IMR-90 (cell line): ENCODE results near the gene PIKFYVE. TPM values are rescaled to one million over a fixed set of nuclear protein-coding genes. Genes with fewer than 3 reads are reported as not detected.

ENCODE experiments used
- ATAC-seq: fragments of 200-7000 bp; cut with Tn5 transposase; 2 replicates; pipeline ENCODE4 v1.9.1; 2020; ENCODE audit warnings: low read depth, mild to moderate bottlenecking, moderate library complexity
- BruUV-seq: library from RNA; stranded (reverse); fragments of 400-500 nt; replicated peaks from 2 replicates; lab custom pipeline; 2021; lab: Mats Ljungman, UMichigan
- CTCF ChIA-PET: fragments of 300-600 bp; formaldehyde crosslinking; extraction: SDS; loops from one replicate; lab custom pipeline; 2021; ENCODE audit warnings: antibody characterized with exemption; lab: Yijun Ruan, JAX
- POLR2A ChIA-PET: fragments of 300-600 bp; sonication (Branson Sonifier 250); formaldehyde crosslinking; loops from one replicate; lab custom pipeline; 2022; ENCODE audit warnings: antibody characterized with exemption; ENCODE audit not compliant: unreplicated experiment; lab: Charles Lee
- DNase-seq: peaks from one replicate; pipeline ENCODE4 v3.0.0; 2013
- H2AFZ ChIP-seq: replicated peaks from 2 replicates; pipeline ENCODE3; 2013; ENCODE audit warnings: low read length, mild to moderate bottlenecking; ENCODE audit not compliant: poor library complexity
- H2AK5ac ChIP-seq: 2 replicates; pipeline ENCODE4 v1.6.1; 2013; ENCODE audit warnings: low read depth, low read length, inconsistent platforms
- H2AK9ac ChIP-seq: replicated peaks from 2 replicates; pipeline ENCODE3; 2013; ENCODE audit warnings: mild to moderate bottlenecking, low read depth, low read length, moderate library complexity; ENCODE audit not compliant: poor library complexity
- H2BK120ac ChIP-seq: 2 replicates; pipeline ENCODE4 v1.6.1; 2013; ENCODE audit warnings: low read depth, low read length, inconsistent platforms
- H2BK15ac ChIP-seq: 3 replicates; pipeline ENCODE4 v1.6.1; 2013; ENCODE audit warnings: low read depth, low read length, inconsistent platforms
- H2BK20ac ChIP-seq: 2 replicates; pipeline ENCODE4 v1.6.1; 2013; ENCODE audit warnings: low read depth, mild to moderate bottlenecking, inconsistent platforms, low read length, moderate library complexity
- H2BK5ac ChIP-seq: 2 replicates; pipeline ENCODE4 v1.6.1; 2013; ENCODE audit warnings: mild to moderate bottlenecking, low read depth, low read length, inconsistent platforms; ENCODE audit not compliant: poor library complexity, severe bottlenecking
- H3K14ac ChIP-seq: replicated peaks from 2 replicates; pipeline ENCODE4 v1.6.1; 2013; ENCODE audit warnings: low read depth, low read length, inconsistent platforms
- H3K18ac ChIP-seq: 2 replicates; pipeline ENCODE4 v1.6.1; 2013; ENCODE audit warnings: low read depth, low read length, control low read depth
- H3K23ac ChIP-seq: 2 replicates; pipeline ENCODE4 v1.6.1; 2013; ENCODE audit warnings: low read depth, low read length, inconsistent platforms
- H3K27ac ChIP-seq: 2 replicates; pipeline ENCODE4 v1.5.1; 2013; ENCODE audit warnings: mild to moderate bottlenecking, control low read depth, low read length; ENCODE audit not compliant: insufficient read depth
- H3K27me3 ChIP-seq: 2 replicates; pipeline ENCODE4 v1.6.1; 2013; ENCODE audit warnings: low read length; ENCODE audit not compliant: control insufficient read depth, insufficient read depth
- H3K36me3 ChIP-seq: 2 replicates; pipeline ENCODE4 v1.6.1; 2013; ENCODE audit warnings: low read length, mixed read lengths; ENCODE audit not compliant: control insufficient read depth, insufficient read depth
- H3K4ac ChIP-seq: 2 replicates; pipeline ENCODE4 v1.6.1; 2013; ENCODE audit warnings: low read depth, low read length, inconsistent platforms
- H3K4me1 ChIP-seq: 2 replicates; pipeline ENCODE4 v1.6.1; 2013; ENCODE audit warnings: low read length, mixed read lengths; ENCODE audit not compliant: control insufficient read depth, insufficient read depth
- H3K4me2 ChIP-seq: 2 replicates; pipeline ENCODE4 v1.6.1; 2013; ENCODE audit warnings: low read depth, mild to moderate bottlenecking, control low read depth, low read length, moderate library complexity
- H3K4me3 ChIP-seq: 2 replicates; pipeline ENCODE4 v1.5.1; 2013; ENCODE audit warnings: low read depth, mild to moderate bottlenecking, control low read depth, low read length, moderate library complexity; ENCODE audit not compliant: insufficient read depth
- H3K56ac ChIP-seq: 2 replicates; pipeline ENCODE4 v1.6.1; 2013; ENCODE audit warnings: low read length, inconsistent platforms; ENCODE audit not compliant: insufficient read depth; ENCODE audit errors: extremely low read depth
- H3K79me1 ChIP-seq, 2 experiments: 2 replicates each; pipeline ENCODE4 v1.6.1; 2013; ENCODE audit warnings: low read length in 2 of 2, inconsistent platforms in 1 of 2, low read depth in 1 of 2
- H3K9ac ChIP-seq: 2 replicates; pipeline ENCODE4 v1.6.1; 2013; ENCODE audit warnings: low read depth, low read length, control low read depth
- H3K9me1 ChIP-seq: 2 replicates; pipeline ENCODE4 v1.6.1; 2013; ENCODE audit warnings: low read length, inconsistent platforms; ENCODE audit not compliant: insufficient read depth
- H3K9me3 ChIP-seq: 2 replicates; pipeline ENCODE4 v1.6.1; 2013; ENCODE audit warnings: low read length; ENCODE audit not compliant: control insufficient read depth, insufficient read depth
- H4K20me1 ChIP-seq: 2 replicates; pipeline ENCODE4 v1.6.1; 2013; ENCODE audit warnings: low read length, inconsistent platforms; ENCODE audit not compliant: insufficient read depth
- H4K5ac ChIP-seq: 2 replicates; pipeline ENCODE4 v1.6.1; 2013; ENCODE audit warnings: mild to moderate bottlenecking, low read depth, low read length, control low read depth
- H4K8ac ChIP-seq, 2 experiments: 2 replicates each; pipeline ENCODE4 v1.6.1; 2013; ENCODE audit warnings: low read depth in 2 of 2, low read length in 2 of 2, control low read depth in 1 of 2, inconsistent platforms in 1 of 2
- H4K91ac ChIP-seq: 2 replicates; pipeline ENCODE4 v1.6.1; 2013; ENCODE audit warnings: low read depth, low read length, inconsistent platforms; ENCODE audit not compliant: insufficient read depth
- BHLHE40 ChIP-seq: fragments of 150-350 bp; IDR thresholded peaks from 2 replicates; pipeline ENCODE4 v1.6.1; 2016; ENCODE audit warnings: mild to moderate bottlenecking, low read depth, low read length
- CEBPB ChIP-seq: IDR thresholded peaks from 2 replicates; pipeline ENCODE4 v1.6.1; 2012; ENCODE audit warnings: low read depth, low read length, improper control_type of control experiment
- CHD1 ChIP-seq: IDR thresholded peaks from 2 replicates; pipeline ENCODE4 v1.6.1; 2012; ENCODE audit warnings: low read depth, low read length, improper control_type of control experiment
- CTCF ChIP-seq: conservative IDR thresholded peaks from 2 replicates; pipeline ENCODE4 v1.5.1; 2012; ENCODE audit warnings: mild to moderate bottlenecking, low read depth, low read length, improper control_type of control experiment
- ELK1 ChIP-seq: fragments of 150-350 bp; IDR thresholded peaks from 2 replicates; pipeline ENCODE4 v1.6.1; 2016; ENCODE audit warnings: low read depth, mild to moderate bottlenecking, low read length, moderate library complexity, borderline replicate concordance
- FOS ChIP-seq: fragments of 150-350 bp; IDR thresholded peaks from 2 replicates; pipeline ENCODE4 v1.6.1; 2016; ENCODE audit warnings: low read depth, low read length
- MAFK ChIP-seq: IDR thresholded peaks from 2 replicates; pipeline ENCODE4 v1.6.1; 2012; ENCODE audit warnings: low read depth, low read length, improper control_type of control experiment
- MAZ ChIP-seq: IDR thresholded peaks from 2 replicates; pipeline ENCODE4 v1.6.1; 2012; ENCODE audit warnings: low read depth, mild to moderate bottlenecking, low read length, improper control_type of control experiment, moderate library complexity, borderline replicate concordance
- MXI1 ChIP-seq: IDR thresholded peaks from 2 replicates; pipeline ENCODE4 v1.6.1; 2012; ENCODE audit warnings: low read depth, mild to moderate bottlenecking, low read length, moderate library complexity, borderline replicate concordance
- NFE2L2 ChIP-seq: fragments of 150-350 bp; IDR thresholded peaks from 2 replicates; pipeline ENCODE4 v1.6.1; 2016; ENCODE audit warnings: low read depth, mild to moderate bottlenecking, low read length
- POLR2A ChIP-seq: IDR thresholded peaks from 2 replicates; pipeline ENCODE4 v1.6.1; 2012; ENCODE audit warnings: mild to moderate bottlenecking, low read depth, low read length
- RAD21 ChIP-seq: IDR thresholded peaks from 2 replicates; pipeline ENCODE4 v1.6.1; 2012; ENCODE audit warnings: low read length, improper control_type of control experiment
- RCOR1 ChIP-seq: IDR thresholded peaks from 2 replicates; pipeline ENCODE4 v1.6.1; 2012; ENCODE audit warnings: mild to moderate bottlenecking, low read length, improper control_type of control experiment; ENCODE audit not compliant: insufficient replicate concordance
- RFX5 ChIP-seq: IDR thresholded peaks from 2 replicates; pipeline ENCODE4 v1.8.0; 2012; ENCODE audit warnings: low read depth, mild to moderate bottlenecking, low read length, moderate library complexity
- SMC3 ChIP-seq: fragments of 150-350 bp; IDR thresholded peaks from 2 replicates; pipeline ENCODE4 v1.6.1; 2016; ENCODE audit warnings: low read depth, mild to moderate bottlenecking, antibody characterized with exemption, low read length, moderate library complexity
- USF2 ChIP-seq: fragments of 150-350 bp; IDR thresholded peaks from 2 replicates; pipeline ENCODE4 v1.6.1; 2017; ENCODE audit warnings: mild to moderate bottlenecking, antibody characterized with exemption, low read length, low read depth
- dilution Hi-C: fragments of 300-500 bp; cut with HindIII; formaldehyde crosslinking; loops from one replicate; pipeline ENCODE4 v1.14.3; 2018; ENCODE audit warnings: low sequenced_read_pairs; ENCODE audit not compliant: unreplicated experiment
- in situ Hi-C: fragments of 300-500 bp; cut with MboI; formaldehyde crosslinking; loops from 3 replicates; pipeline ENCODE4 v1.14.3; 2019; ENCODE audit warnings: low sequenced_read_pairs, inconsistent platforms, mixed read lengths
- intact Hi-C: fragments of 100-400 bp; cut with micrococcal nuclease; formaldehyde crosslinking; loops from 2 replicates; pipeline ENCODE4 v1.10.0; 2022
- polyA plus RNA-seq, 3 experiments: library from polyadenylated mRNA; depleted of rRNA; stranded (reverse); fragments of >200 nt; gene quantifications; 2 replicates each; pipeline ENCODE4 v1.2.3, GENCODE V29; 2012; ENCODE audit warnings: low replicate concordance in 1 of 3
- total RNA-seq: library from RNA; depleted of rRNA; stranded (reverse); fragments of >200 nt; gene quantifications from 2 replicates; pipeline ENCODE4 v1.2.3, GENCODE V29; 2012

PIKFYVE gene
- total and polyA plus RNA-seq, 2 of the 4 experiments (the other 2 are of a cell fraction), result 9.3 to 34.6 TPM

DNA sequence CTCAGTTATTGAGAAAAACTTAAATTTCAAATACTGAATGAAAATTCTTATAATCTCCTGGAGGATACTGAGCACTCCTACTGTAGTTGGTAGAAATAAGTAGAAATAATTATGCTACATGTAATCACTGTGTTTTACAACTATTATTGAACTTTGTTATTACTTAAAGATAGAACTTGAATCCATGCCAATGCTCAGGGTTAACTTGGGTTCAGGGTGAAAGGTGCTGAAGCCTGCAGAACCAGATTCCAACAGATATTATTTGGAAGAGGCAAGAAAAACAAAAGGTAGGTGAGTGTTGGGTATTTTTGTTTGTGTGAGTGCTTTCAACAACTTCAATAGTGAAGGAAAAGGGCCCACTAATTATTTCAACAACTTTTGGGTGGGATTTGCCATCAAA is 21.6 kb upstream of the PIKFYVE start:
- H2AK9ac ChIP-seq, result no peak overlapping the region
- no peak overlapping the region for H4K91ac ChIP-seq
- no peak overlapping the region for H3K4me3 ChIP-seq
- no peak overlapping the region for H3K18ac ChIP-seq
- H2BK5ac ChIP-seq, result no peak overlapping the region
- dilution Hi-C loops (no loop called here), intact Hi-C loops (loop anchor here (5.0 kb wide), 1 partner anchor 1103 kb away; no protein-coding TSS in a partner anchor), in situ Hi-C loops (no loop called here)
- H3K36me3 ChIP-seq, result peaks cover 20% of the 10 kb centered on the region; the same call in 1 of the 2 replicates
- H3K9me1 ChIP-seq, result no peaks in the 10 kb centered on the region
- no peak for ATAC-seq
- H4K20me1 ChIP-seq, result no peaks in the 10 kb centered on the region
- H3K27ac ChIP-seq, result no peak overlapping the region
- no TSS peak for BruUV-seq
- no peak overlapping the region for H3K4me2 ChIP-seq
- H3K27me3 ChIP-seq, result no peaks in the 10 kb centered on the region
- no peak overlapping the region for H3K23ac ChIP-seq
- ChIA-PET POLR2A (no interaction called here), CTCF (interaction anchor here (1.0 kb wide), 1 partner anchor 10 kb away, joined by 3 read pairs; the partner anchor contains the start of gene IDH1)
- no peak overlapping the region for H2AFZ ChIP-seq
- no peak overlapping the region for H3K9ac ChIP-seq
- H3K9me3 ChIP-seq, result no peaks in the 10 kb centered on the region
- H3K4ac ChIP-seq, result no peak overlapping the region
- no peak overlapping the region for H3K56ac ChIP-seq
- H2BK15ac ChIP-seq, result no peak overlapping the region
- H4K8ac ChIP-seq, result no peak overlapping the region
- DNase-seq, result no peak
- H2BK120ac ChIP-seq, result no peak overlapping the region
- 0 out of 2 replicates have a peak, but pooled peaks cover 3% of the 10 kb centered on the region for H3K4me1 ChIP-seq
- H2AK5ac ChIP-seq, result no peak overlapping the region
- H2BK20ac ChIP-seq, result no peak overlapping the region
- no peaks in the 10 kb centered on the region for H3K79me1 ChIP-seq
- no peak overlapping the region for H4K5ac ChIP-seq
- TF ChIP-seq CTCF (no peak), RAD21 (no peak), FOS (no peak), BHLHE40 (no peak), MAFK (no peak), MAZ (no peak), SMC3 (no peak), CHD1 (no peak), CEBPB (no peak), NFE2L2 (no peak), ELK1 (no peak), POLR2A (no peak), RCOR1 (no peak), USF2 (no peak), RFX5 (no peak), MXI1 (no peak)
- no peak overlapping the region for H3K14ac ChIP-seq
